ENCODE measurements around the gene SHFL.

DNA sequence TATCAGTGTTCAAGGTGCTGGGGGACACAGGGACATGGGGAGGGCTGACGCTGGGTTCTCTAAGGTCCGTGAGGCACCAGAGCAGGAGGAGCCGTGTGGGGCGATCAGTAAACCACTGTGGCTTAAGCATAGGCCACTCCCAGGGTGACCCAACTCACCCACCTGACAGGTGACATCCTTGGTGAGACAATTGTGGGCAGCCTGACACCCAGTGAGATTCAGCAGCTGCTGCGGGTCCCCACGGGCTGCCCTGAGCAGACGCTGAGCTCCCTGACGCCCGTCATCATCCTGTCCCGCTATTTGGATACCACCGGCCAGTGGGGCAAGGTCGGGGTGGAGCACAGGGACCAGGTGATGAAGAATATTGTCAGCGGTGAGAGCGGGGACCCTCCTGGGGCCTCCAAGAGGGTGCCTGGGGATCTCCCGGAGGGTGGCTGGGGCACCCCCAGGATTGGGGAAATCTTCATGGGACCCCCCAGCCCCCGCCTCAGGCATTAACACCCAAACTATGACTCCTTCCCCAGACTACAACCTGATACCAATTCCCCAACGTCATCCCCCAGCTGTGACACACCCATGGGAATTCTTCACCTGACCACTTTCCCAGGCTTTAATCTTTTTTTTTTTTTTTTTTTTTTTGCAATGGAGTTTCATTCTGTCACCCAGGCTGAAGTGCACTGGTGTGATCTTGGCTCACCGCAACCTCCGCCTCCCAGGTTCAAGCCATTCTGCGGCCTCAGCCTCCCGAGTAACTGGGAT lies 33.3 kb upstream of the SHFL start:
- TF ChIP-seq, protein P1, sequence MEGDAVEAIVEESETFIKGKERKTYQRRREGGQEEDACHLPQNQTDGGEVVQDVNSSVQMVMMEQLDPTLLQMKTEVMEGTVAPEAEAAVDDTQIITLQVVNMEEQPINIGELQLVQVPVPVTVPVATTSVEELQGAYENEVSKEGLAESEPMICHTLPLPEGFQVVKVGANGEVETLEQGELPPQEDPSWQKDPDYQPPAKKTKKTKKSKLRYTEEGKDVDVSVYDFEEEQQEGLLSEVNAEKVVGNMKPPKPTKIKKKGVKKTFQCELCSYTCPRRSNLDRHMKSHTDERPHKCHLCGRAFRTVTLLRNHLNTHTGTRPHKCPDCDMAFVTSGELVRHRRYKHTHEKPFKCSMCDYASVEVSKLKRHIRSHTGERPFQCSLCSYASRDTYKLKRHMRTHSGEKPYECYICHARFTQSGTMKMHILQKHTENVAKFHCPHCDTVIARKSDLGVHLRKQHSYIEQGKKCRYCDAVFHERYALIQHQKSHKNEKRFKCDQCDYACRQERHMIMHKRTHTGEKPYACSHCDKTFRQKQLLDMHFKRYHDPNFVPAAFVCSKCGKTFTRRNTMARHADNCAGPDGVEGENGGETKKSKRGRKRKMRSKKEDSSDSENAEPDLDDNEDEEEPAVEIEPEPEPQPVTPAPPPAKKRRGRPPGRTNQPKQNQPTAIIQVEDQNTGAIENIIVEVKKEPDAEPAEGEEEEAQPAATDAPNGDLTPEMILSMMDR (IDR thresholded peaks at IDR 0.05): no peak
- TF ChIP-seq EP300 (IDR thresholded peaks at IDR 0.05): no peak
